Effector CD4-positive, alpha-beta T cell (primary cell): ENCODE measurements around the gene GJA9. TPM values are rescaled to one million over a fixed set of nuclear protein-coding genes. Genes with fewer than 3 reads are reported as not detected.
"Not testable (repeated sequence)": the region's sequence is repeated elsewhere in the genome, so short reads cannot be mapped to it uniquely, and the experiment has no call there.

Source experiments
- DNase-seq: peaks from one replicate; pipeline ENCODE4 v3.0.0-alpha.2; 2020
- total RNA-seq: gene quantifications from one replicate; lab custom pipeline; 2026; lab: John Stamatoyannopoulos, UW

GJA9 gene
- not detected for total RNA-seq

- no peak for DNase-seq
Observed at GRCh38 chr1:38881487-38881886, at the start of gene GJA9. Gene GJA9 (minus strand): TSS chr1:38881587. CDS start chr1:38876098, 5,489 bp downstream.

DNA sequence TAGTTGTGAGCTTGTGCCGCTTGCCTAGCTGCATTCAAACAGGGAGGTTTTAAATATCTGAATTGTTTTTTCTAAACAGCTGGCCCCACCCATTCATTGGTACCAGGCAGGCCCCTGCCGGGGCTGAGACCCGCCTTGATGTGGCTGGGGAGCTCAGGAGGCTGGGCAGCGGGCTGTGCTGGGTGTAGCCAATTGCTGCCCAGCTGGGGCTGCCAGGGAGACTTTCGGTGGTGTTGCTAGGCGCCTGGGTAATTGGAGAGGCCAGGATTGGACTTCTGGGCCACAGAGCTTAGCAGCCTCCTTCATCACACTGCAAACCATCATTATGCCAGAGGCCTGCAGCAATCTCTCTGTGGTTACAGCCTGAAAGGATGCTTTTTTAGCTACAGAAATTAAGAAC is 48.1 kb upstream of the GJA9 start:
- no peak for DNase-seq

- no peak for DNase-seq
Observed at GRCh38 chr1:38929054-38929453, 47.7 kb upstream of the GJA9 start.

GRCh38 chr1:38926091-38926490 is 44.7 kb upstream of the GJA9 start:
- no peak for DNase-seq

- DNase-seq = no peak
Observed at GRCh38 chr1:38925391-38925790, 44.0 kb upstream of the GJA9 start.

- DNase-seq = no peak
Observed at GRCh38 chr1:38923607-38924006, 42.2 kb upstream of the GJA9 start.

- DNase-seq = no peak
Observed at GRCh38 chr1:38919130-38919529, 37.7 kb upstream of the GJA9 start.

GRCh38 chr1:38918568-38918967 is 37.2 kb upstream of the GJA9 start:
- DNase-seq = no peak

GRCh38 chr1:38917772-38918171 is 36.4 kb upstream of the GJA9 start:
- no peak for DNase-seq

DNA sequence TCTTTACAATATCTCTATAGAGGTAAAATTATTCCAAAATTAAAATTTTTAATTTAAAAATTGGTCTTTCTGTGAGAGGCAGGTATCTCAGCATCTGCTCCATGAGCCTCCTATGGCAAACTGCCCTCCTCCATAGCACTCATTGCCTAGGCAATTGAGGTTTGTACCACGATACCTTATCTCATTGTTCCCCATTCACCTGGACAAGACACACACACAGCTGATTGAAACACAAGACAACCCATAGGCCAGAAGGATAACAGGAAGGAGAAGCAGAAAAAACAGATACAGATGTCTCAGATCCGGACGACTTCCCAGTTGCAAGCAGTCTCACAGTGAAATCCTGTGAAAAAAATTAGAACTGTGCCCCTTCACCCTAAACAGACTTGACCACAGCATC is 36.0 kb upstream of the GJA9 start:
- no peak for DNase-seq

- no peak for DNase-seq
Observed at GRCh38 chr1:38915352-38915948, 34.1 kb upstream of the GJA9 start.

- DNase-seq = not testable (repeated sequence)
Observed at GRCh38 chr1:38914908-38915307, 33.5 kb upstream of the GJA9 start.

GRCh38 chr1:38908821-38909220 is 27.4 kb upstream of the GJA9 start:
- DNase-seq = no peak

DNA sequence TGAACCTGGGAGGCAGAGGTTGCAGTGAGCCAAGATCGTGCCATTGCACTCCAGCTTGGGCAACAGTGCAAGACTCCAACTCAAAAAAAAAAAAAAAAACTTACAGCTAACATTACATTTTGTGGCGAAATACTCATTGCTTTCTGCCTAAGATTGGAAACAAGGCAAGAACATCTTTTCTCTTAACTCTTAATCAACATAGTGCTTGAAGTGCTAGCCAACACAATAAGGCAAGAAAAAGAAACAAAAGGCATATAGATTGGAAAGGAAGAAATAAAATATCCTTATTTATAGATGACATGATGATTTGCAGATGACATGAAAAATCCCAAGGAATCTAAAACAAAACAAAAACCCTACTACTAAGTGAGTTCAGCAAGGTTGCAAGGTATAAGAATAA is 24.6 kb upstream of the GJA9 start:
- no peak for DNase-seq

- DNase-seq = no peak
Observed at GRCh38 chr1:38899560-38899959, 18.2 kb upstream of the GJA9 start.

DNA sequence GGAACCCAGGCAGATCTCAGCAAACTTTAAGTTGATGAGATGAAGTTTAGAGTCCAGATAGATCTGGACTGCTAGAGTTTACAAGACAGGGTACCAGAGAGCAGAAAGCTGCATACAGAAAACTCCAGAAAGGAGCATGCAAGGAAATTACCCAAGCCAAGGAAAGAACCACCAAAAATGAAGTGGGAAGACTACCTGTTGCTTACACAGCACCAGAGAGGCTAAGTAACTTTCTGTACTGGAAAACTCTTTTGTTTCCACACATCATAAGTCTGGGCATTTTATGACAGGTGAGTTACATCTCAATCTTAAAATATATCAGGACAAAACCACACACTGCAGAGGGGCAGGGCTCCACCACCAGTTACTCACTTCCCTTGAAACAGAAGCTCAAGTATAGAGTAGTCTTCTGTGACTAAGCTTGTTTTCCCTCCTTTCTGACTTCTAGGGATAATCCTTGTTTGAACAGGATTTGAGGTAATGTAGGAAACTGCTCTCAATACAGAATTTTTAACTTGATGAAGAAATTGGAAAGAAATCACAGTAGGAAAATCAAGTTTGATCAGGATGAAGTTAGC is 17.4 kb upstream of the GJA9 start:
- no peak for DNase-seq

DNA sequence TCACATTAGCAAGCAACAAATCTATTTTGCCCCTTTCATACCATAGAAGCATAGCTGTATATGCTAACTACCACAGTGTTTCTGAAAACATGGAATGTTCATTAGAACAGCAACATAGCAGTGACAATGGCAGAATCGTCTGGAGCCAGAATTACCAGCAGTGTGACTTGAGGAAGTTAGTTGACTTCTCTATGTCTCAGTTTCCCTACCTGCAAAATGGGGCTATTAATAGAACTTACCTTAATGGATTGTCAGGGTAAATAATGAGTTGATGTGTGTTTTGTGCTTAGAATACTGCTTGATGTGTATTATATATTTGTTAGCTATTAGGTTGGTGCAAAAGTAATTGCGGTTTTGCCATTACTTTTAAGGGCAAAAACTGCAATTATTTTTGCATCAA is 14.8 kb upstream of the GJA9 start:
- DNase-seq = no peak

DNA sequence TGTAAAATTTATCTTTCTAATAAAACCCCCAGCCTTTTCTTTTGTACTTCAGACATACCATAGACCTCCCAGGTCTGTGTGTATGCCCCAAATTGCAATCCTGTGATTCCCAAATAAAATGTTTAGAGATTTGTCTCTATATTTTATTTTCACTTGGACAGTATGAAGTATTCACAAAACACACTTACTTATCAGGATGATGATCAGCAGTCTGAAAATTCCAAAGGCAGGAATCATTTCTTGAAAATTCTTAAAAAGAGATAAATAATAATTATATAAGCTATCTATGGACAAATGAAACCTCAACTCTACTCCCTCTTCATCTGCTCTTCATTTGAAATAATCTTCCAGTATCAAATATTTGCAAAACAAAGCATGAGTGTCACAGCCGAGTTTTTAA is 11.6 kb upstream of the GJA9 start:
- DNase-seq = no peak

GRCh38 chr1:38891753-38892152 is 10.4 kb upstream of the GJA9 start:
- no peak for DNase-seq

GRCh38 chr1:38889589-38889988 is 8.2 kb upstream of the GJA9 start:
- DNase-seq = no peak

GRCh38 chr1:38888423-38889333 is 7.3 kb upstream of the GJA9 start:
- no peak for DNase-seq

GRCh38 chr1:38885092-38885491 is 3.7 kb upstream of the GJA9 start:
- no peak for DNase-seq

DNA sequence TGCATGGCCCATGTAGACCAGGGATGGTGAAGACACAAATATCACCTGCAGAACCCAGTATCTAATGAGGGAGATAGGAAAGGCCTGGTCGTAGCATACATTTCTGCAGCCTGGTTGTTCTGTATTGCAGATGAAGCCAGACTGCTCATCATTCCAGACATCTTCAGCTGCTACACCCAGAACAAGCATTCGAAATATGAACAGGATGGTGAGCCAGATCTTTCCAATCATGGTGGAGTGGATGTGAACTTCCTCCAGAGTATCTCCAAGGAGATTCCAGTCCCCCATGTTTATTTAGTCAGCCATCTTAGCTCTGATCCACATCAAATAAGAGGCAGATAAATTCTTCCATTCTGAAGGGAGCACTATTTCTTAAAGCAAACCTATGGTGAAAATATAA is 5.6 kb downstream of the GJA9 start:
- DNase-seq = no peak
